Measurements from ENCODE around the gene PPP2R3A. TPM values are rescaled to one million over a fixed set of nuclear protein-coding genes. Genes with fewer than 3 reads are reported as not detected.
"Not testable (repeated sequence)": the region's sequence is repeated elsewhere in the genome, so short reads cannot be mapped to it uniquely, and the experiment has no call there.

The PPP2R3A gene
- total RNA-seq, 4 donors from 2014 or later, result 34.7 to 73.4 (median 38.8) TPM

DNA sequence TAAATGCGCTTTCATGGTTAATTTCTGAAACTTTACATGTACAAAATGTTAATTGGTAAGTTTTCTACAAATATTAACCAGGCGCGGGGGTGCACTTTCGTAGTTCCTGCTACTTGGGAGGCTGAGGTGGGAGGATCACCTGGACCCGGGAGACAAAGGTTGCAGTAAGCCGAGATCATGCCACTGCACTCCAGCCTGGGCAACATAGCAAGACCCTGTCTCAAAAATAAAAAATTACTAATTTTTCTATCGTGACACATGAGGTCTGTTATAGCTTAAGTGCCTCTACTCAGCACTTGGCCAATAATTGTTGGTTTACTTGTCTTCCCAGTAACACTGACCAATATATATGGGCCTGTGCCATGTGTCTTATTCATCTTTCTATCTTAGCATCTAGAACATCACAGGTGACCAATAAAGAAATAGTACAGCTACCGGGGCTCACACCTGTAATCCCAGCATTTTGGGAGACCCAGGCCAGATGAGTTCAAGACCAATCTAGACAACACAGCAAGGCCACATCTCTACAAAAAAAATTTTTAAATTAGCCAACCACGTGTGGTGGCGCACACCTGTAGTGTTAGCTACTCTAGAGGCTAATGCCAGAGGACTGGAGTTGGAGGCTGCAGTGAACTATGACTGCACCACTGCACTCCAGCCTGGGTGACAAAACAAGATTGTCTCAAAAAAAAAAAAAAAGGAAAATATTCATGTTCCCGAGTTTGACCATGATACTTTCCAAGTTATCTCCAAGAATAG lies 224.5 kb downstream of the PPP2R3A start:
- H3K4me3 ChIP-seq, result no peak overlapping the region
- peaks cover 42 to 78% (median 57%) of the 10 kb centered on the region in 4 donors for H3K4me1 ChIP-seq
- H3K27me3 ChIP-seq, result no peaks in the 10 kb centered on the region
- TF ChIP-seq POLR2A (IDR thresholded peaks at IDR 0.05) (no peak), POLR2AphosphoS5 (IDR thresholded peaks at IDR 0.05) (no peak), EP300 (IDR thresholded peaks at IDR 0.05; ENCODE audit: low read depth) (no peak)
- TF ChIP-seq, protein P1, sequence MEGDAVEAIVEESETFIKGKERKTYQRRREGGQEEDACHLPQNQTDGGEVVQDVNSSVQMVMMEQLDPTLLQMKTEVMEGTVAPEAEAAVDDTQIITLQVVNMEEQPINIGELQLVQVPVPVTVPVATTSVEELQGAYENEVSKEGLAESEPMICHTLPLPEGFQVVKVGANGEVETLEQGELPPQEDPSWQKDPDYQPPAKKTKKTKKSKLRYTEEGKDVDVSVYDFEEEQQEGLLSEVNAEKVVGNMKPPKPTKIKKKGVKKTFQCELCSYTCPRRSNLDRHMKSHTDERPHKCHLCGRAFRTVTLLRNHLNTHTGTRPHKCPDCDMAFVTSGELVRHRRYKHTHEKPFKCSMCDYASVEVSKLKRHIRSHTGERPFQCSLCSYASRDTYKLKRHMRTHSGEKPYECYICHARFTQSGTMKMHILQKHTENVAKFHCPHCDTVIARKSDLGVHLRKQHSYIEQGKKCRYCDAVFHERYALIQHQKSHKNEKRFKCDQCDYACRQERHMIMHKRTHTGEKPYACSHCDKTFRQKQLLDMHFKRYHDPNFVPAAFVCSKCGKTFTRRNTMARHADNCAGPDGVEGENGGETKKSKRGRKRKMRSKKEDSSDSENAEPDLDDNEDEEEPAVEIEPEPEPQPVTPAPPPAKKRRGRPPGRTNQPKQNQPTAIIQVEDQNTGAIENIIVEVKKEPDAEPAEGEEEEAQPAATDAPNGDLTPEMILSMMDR (IDR thresholded peaks at IDR 0.05), result no peak
- H3K36me3 ChIP-seq, result no peaks in the 10 kb centered on the region
- DNase-seq, result no peak
- H3K9me3 ChIP-seq, result no peaks in the 10 kb centered on the region
- WGBS, 2 donors (ENCODE audit: low coverage in 1 of 2), result 82 to 91% methylated on average over 4 to 11 of the region's 11 CpGs
- H3K27ac ChIP-seq, result no peak overlapping the region
- intact Hi-C loops (cut with DNase I; ENCODE audit: low total_unique reads) (loop anchor here (10.0 kb wide), 1 partner anchor 65 kb away; the partner anchor contains the start of gene PCCB), in situ Hi-C loops (cut with MboI; ENCODE audit: low pct_ligation_motif_present in 1 of 4, low pct_unique_long_range_greater_than_20kb in 1 of 4, low sequenced_read_pairs in 3 of 4) (no loop called here)

- peak overlapping the region; percentile 99 to 100 (median 100) for H3K27ac ChIP-seq
- in situ Hi-C loops (cut with MboI; ENCODE audit: low pct_ligation_motif_present in 1 of 4, low pct_unique_long_range_greater_than_20kb in 1 of 4, low sequenced_read_pairs in 3 of 4); H3K27me3 ChIP-seq; H3K9me3 ChIP-seq; H3K36me3 ChIP-seq: not testable (repeated sequence)
- peak overlapping the region in 3 of 4 donors; percentile 3 to 86 (median 72) for H3K4me3 ChIP-seq
- intact Hi-C loops (cut with DNase I; ENCODE audit: low total_unique reads), result loop anchor here (10.0 kb wide), 1 partner anchor 63 kb away; the partner anchor contains the start of gene PCCB
- 18 to 21% methylated on average over 4 to 6 of the region's 6 CpGs for WGBS, 2 donors (ENCODE audit: low coverage in 1 of 2)
- H3K4me1 ChIP-seq, result peaks cover 28 to 58% (median 49%) of the 10 kb centered on the region in 4 donors
- DNase-seq, result peak; percentile 13
Measured at GRCh38 chr3:136192195-136192594, 226.7 kb downstream of the PPP2R3A start.

DNA sequence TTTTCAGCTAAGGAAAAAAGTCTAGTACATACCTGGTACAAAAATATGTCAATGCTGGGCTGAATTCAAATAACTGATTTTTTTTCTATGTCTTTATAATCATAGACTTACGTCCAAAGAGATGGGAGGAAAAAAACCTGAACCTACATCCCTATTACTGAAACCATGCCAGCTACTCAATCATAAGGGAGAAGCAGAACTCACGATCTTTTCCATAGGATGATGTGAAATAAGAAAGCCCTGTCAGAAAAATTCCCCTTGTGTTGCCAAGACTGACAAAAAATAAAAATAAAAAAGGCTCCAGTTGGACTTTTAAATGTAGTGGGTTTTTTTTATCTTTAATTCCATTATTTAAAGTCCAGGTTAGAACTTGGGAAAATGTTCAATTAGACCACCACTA lies 227.3 kb downstream of the PPP2R3A start:
- H3K4me3 ChIP-seq, result peak overlapping the region in 3 of 4 donors; percentile 72 to 86 (median 85)
- intact Hi-C loops (cut with DNase I; ENCODE audit: low total_unique reads) (loop anchor here (10.0 kb wide), 1 partner anchor 62 kb away; the partner anchor contains the start of gene PCCB), in situ Hi-C loops (cut with MboI; ENCODE audit: low pct_ligation_motif_present in 1 of 4, low pct_unique_long_range_greater_than_20kb in 1 of 4, low sequenced_read_pairs in 3 of 4) (no loop called here)
- peak overlapping the region; percentile 99 to 100 (median 100) for H3K27ac ChIP-seq
- 0 to 6% methylated on average over 2 of the region's 2 CpGs for WGBS, 2 donors (ENCODE audit: low coverage in 1 of 2)
- H3K36me3 ChIP-seq, result no peaks in the 10 kb centered on the region
- no peaks in the 10 kb centered on the region for H3K9me3 ChIP-seq
- no peak for DNase-seq
- TF ChIP-seq EP300 (IDR thresholded peaks at IDR 0.05; ENCODE audit: low read depth) (no peak), POLR2AphosphoS5 (IDR thresholded peaks at IDR 0.05) (no peak)
- TF ChIP-seq, protein P1 (IDR thresholded peaks at IDR 0.05), result no peak
- H3K27me3 ChIP-seq, result no peaks in the 10 kb centered on the region
- peaks cover 30 to 58% (median 50%) of the 10 kb centered on the region in 4 donors for H3K4me1 ChIP-seq

GRCh38 chr3:136193278-136194054 lies 227.9 kb downstream of the PPP2R3A start:
- Histone ChIP-seq H3K36me3 (no peaks in the 10 kb centered on the region), H3K9me3 (no peaks in the 10 kb centered on the region), H3K27ac (peak overlapping the region; percentile 99 to 100 (median 100)), H3K27me3 (no peaks in the 10 kb centered on the region), H3K4me1 (peaks cover 29 to 58% (median 46%) of the 10 kb centered on the region in 4 donors), H3K4me3 (peak overlapping the region; percentile 72 to 96 (median 86))
- no peak for DNase-seq
- WGBS, 2 donors (ENCODE audit: low coverage in 1 of 2), result 0 to 1% methylated on average over 6 of the region's 6 CpGs
- intact Hi-C loops (cut with DNase I; ENCODE audit: low total_unique reads) (loop anchor here (10.0 kb wide), 1 partner anchor 61 kb away; the partner anchor contains the start of gene PCCB), in situ Hi-C loops (cut with MboI; ENCODE audit: low pct_ligation_motif_present in 1 of 4, low pct_unique_long_range_greater_than_20kb in 1 of 4, low sequenced_read_pairs in 3 of 4) (no loop called here)
- TF ChIP-seq EP300 (IDR thresholded peaks at IDR 0.05; ENCODE audit: low read depth) (no peak), POLR2A (IDR thresholded peaks at IDR 0.05) (no peak), POLR2AphosphoS5 (IDR thresholded peaks at IDR 0.05) (no peak)
- TF ChIP-seq, protein P1 (IDR thresholded peaks at IDR 0.05), result no peak

Data from transverse colon (tissue), 4 donors.